SK-N-SH (cell line): ENCODE results near the gene S100A10. TPM values are rescaled to one million over a fixed set of nuclear protein-coding genes. Genes with fewer than 3 reads are reported as not detected.

Source experiments
- CTCF ChIA-PET: fragments of 300-600, 350-600 bp; formaldehyde crosslinking; extraction: SDS; loops from one replicate; lab custom pipeline; 2021; lab: Yijun Ruan, JAX
- POLR2A ChIA-PET: fragments of 350-600 bp; sonication (Branson Sonifier 250); formaldehyde crosslinking; extraction: SDS; loops from one replicate; lab custom pipeline; 2020; ENCODE audit warnings: antibody characterized with exemption, inconsistent platforms; lab: Yijun Ruan, JAX
- DNase-seq: peaks from one replicate; pipeline ENCODE4 v3.0.0; 2012
- H2AFZ ChIP-seq: fragments of 200-600 bp; sonication (generic); 2 replicates; pipeline ENCODE4 v1.8.1; 2016; ENCODE audit warnings: antibody characterized with exemption, mild to moderate bottlenecking, low read depth
- H3F3A ChIP-seq: fragments of 200-600 bp; sonication (generic); replicated peaks from 2 replicates; pipeline ENCODE3; 2016; ENCODE audit warnings: antibody characterized with exemption, mild to moderate bottlenecking; ENCODE audit not compliant: insufficient read depth
- H3K27ac ChIP-seq, 2 experiments: fragments of 200-500 bp in 1 of 2; fragments of 200-600 bp in 1 of 2; sonication (Bioruptor generic) in 1 of 2; sonication (generic), shearing (Covaris generic) in 1 of 2; 2 replicates each; pipeline versions ENCODE4 v1.5.1 to v1.6.1; 2014 to 2016; ENCODE audit warnings: low read depth in 2 of 2, inconsistent platforms in 1 of 2, low read length in 1 of 2, mild to moderate bottlenecking in 1 of 2, mixed read lengths in 1 of 2
- H3K27me3 ChIP-seq: fragments of 200-600 bp; sonication (generic), shearing (Covaris generic); 2 replicates; pipeline ENCODE4 v1.6.1; 2016; ENCODE audit warnings: mixed run types; ENCODE audit not compliant: insufficient read depth
- H3K36me3 ChIP-seq, 2 experiments: fragments of 200-500 bp in 1 of 2; fragments of 200-600 bp in 1 of 2; sonication (Bioruptor generic) in 1 of 2; sonication (generic) in 1 of 2; replicated peaks in 1 of 2; 2 replicates each; pipeline versions ENCODE3 to v1.5.1; 2014 to 2016; ENCODE audit warnings: low read length in 1 of 2, mild to moderate bottlenecking in 1 of 2; ENCODE audit not compliant: insufficient read depth in 2 of 2, control insufficient read depth in 1 of 2
- H3K4me1 ChIP-seq, 2 experiments: fragments of 200-500 bp in 1 of 2; fragments of 200-600 bp in 1 of 2; sonication (Bioruptor generic) in 1 of 2; sonication (generic), shearing (Covaris generic) in 1 of 2; 2 replicates each; pipeline versions ENCODE4 v1.5.1 to v1.6.1; 2014 to 2016; ENCODE audit warnings: low read depth in 1 of 2, low read length in 1 of 2, mixed run types in 1 of 2; ENCODE audit not compliant: insufficient read depth in 2 of 2, control insufficient read depth in 1 of 2
- H3K4me2 ChIP-seq: fragments of 200-600 bp; sonication (generic), shearing (Covaris generic); 2 replicates; pipeline ENCODE4 v1.6.1; 2017; ENCODE audit warnings: mixed run types
- H3K4me3 ChIP-seq, 2 experiments: fragments of 200-500 bp in 1 of 2; fragments of 200-600 bp in 1 of 2; sonication (Bioruptor generic) in 1 of 2; sonication (generic), shearing (Covaris generic) in 1 of 2; 2 replicates each; pipeline versions ENCODE4 v1.5.1 to v1.8.1; 2014 to 2016; ENCODE audit warnings: low read depth in 2 of 2, inconsistent platforms in 1 of 2, low read length in 1 of 2, mild to moderate bottlenecking in 1 of 2, mixed read lengths in 1 of 2, moderate library complexity in 1 of 2
- H3K79me2 ChIP-seq: fragments of 200-600 bp; sonication (generic); 2 replicates; pipeline ENCODE4 v1.8.1; 2017; ENCODE audit warnings: mild to moderate bottlenecking; ENCODE audit not compliant: insufficient read depth
- H3K9ac ChIP-seq: fragments of 200-600 bp; sonication (generic); 2 replicates; pipeline ENCODE4 v1.6.1; 2017; ENCODE audit warnings: mixed run types
- H3K9me2 ChIP-seq: fragments of 200-600 bp; sonication (generic); 2 replicates; pipeline ENCODE4 v1.6.1; 2017; ENCODE audit warnings: mixed run types
- H3K9me3 ChIP-seq: fragments of 200-600 bp; sonication (generic); 2 replicates; pipeline ENCODE4 v1.6.1; 2017; ENCODE audit warnings: mixed run types, mild to moderate bottlenecking, moderate library complexity
- H4K20me1 ChIP-seq: fragments of 200-600 bp; sonication (generic); 2 replicates; pipeline ENCODE4 v1.6.1; 2017; ENCODE audit warnings: mild to moderate bottlenecking, mixed run types; ENCODE audit not compliant: insufficient read depth
- CTCF ChIP-seq: fragments of 200-600 bp; sonication (generic); IDR thresholded peaks from 2 replicates; pipeline ENCODE4 v1.6.1; 2017; ENCODE audit warnings: antibody characterized with exemption, mild to moderate bottlenecking, moderate library complexity
- ELF1 ChIP-seq: IDR thresholded peaks from 2 replicates; pipeline ENCODE4 v1.4.0; 2012
- EP300 ChIP-seq, 2 experiments: IDR thresholded peaks; 2 replicates each; pipeline versions ENCODE4 v1.4.0 to v1.6.1; 2012; ENCODE audit warnings: borderline replicate concordance in 1 of 2, low read depth in 1 of 2, low read length in 1 of 2
- EZH2phosphoT487 ChIP-seq: fragments of 200-600 bp; sonication (generic); IDR thresholded peaks from 2 replicates; pipeline ENCODE4 v1.6.1; 2017; ENCODE audit warnings: low read depth, mixed run types, mild to moderate bottlenecking, antibody characterized with exemption, moderate library complexity, borderline replicate concordance
- FOSL2 ChIP-seq: IDR thresholded peaks from 2 replicates; pipeline ENCODE4 v1.4.0; 2012; ENCODE audit warnings: low read depth, mild to moderate bottlenecking, moderate library complexity, borderline replicate concordance
- FOXJ3 ChIP-seq: sonication (generic); formaldehyde crosslinking; IDR thresholded peaks from 2 replicates; pipeline ENCODE4 v1.5.1; 2020; ENCODE audit warnings: mild to moderate bottlenecking, missing genetic modification reagents
- FOXM1 ChIP-seq: IDR thresholded peaks from 2 replicates; pipeline ENCODE4 v1.4.0; 2012; ENCODE audit warnings: low read depth, mild to moderate bottlenecking
- GATA2 ChIP-seq: sonication (generic); formaldehyde crosslinking; IDR thresholded peaks from 2 replicates; pipeline ENCODE4 v1.5.0; 2020; ENCODE audit warnings: mild to moderate bottlenecking, missing genetic modification reagents
- MEF2A ChIP-seq: IDR thresholded peaks from 2 replicates; pipeline ENCODE4 v1.4.0; 2012; ENCODE audit warnings: low read depth, borderline replicate concordance
- NFIC ChIP-seq: IDR thresholded peaks from 2 replicates; pipeline ENCODE4 v1.4.0; 2012; ENCODE audit warnings: borderline replicate concordance
- PBX3 ChIP-seq: IDR thresholded peaks from 2 replicates; pipeline ENCODE4; 2012
- REST ChIP-seq: IDR thresholded peaks from 2 replicates; pipeline ENCODE4 v1.6.1; 2012; ENCODE audit warnings: mild to moderate bottlenecking, low read depth, low read length, moderate library complexity
- RFX5 ChIP-seq: IDR thresholded peaks from 2 replicates; pipeline ENCODE4 v1.6.1; 2012; ENCODE audit warnings: mild to moderate bottlenecking, improper control_type of control experiment, low read length
- RXRA ChIP-seq: IDR thresholded peaks from 2 replicates; pipeline ENCODE4 v1.4.0; 2012; ENCODE audit warnings: low read depth, mild to moderate bottlenecking, borderline replicate concordance
- SMC3 ChIP-seq: IDR thresholded peaks from 2 replicates; pipeline ENCODE4 v1.6.1; 2012; ENCODE audit warnings: low read depth, low read length, improper control_type of control experiment
- TCF12 ChIP-seq: IDR thresholded peaks from 2 replicates; pipeline ENCODE4 v1.4.0; 2012
- TEAD4 ChIP-seq: IDR thresholded peaks from 2 replicates; pipeline ENCODE4 v1.4.0; 2012; ENCODE audit warnings: mild to moderate bottlenecking, borderline replicate concordance; ENCODE audit not compliant: insufficient read depth
- USF2 ChIP-seq: fragments of 150-350 bp; IDR thresholded peaks from 2 replicates; pipeline ENCODE4 v1.6.1; 2017; ENCODE audit warnings: antibody characterized with exemption, low read length, low read depth, borderline replicate concordance
- WGBS: methylation state at CpG from one replicate; pipeline ENCODE4 v1.1.6; 2017; ENCODE audit warnings: low lambda C conversion rate; 5-methylcytosine and 5-hydroxymethylcytosine counted together
- polyA plus RNA-seq, 3 experiments: library from polyadenylated mRNA; depleted of rRNA; stranded (reverse); fragments of >200 nt; gene quantifications; 2 replicates each; pipeline ENCODE4 v1.2.3, GENCODE V29; 2012

S100A10 gene
- polyA plus RNA-seq, 1 of the 3 experiments (the other 2 are of a cell fraction), result 161 TPM

- H3K4me3 ChIP-seq, result no peak overlapping the region
- H3K79me2 ChIP-seq, result no peaks in the 10 kb centered on the region
- no peaks in the 10 kb centered on the region for H3F3A ChIP-seq
- no peak overlapping the region for H3K9ac ChIP-seq
- CTCF ChIA-PET, result interaction anchor here (1.3 to 1.8 kb wide), 2 partner anchors 8 to 10 kb away, joined by 4 to 5 read pairs; no protein-coding TSS in a partner anchor
- H3K9me2 ChIP-seq, result no peaks in the 10 kb centered on the region
- H3K27me3 ChIP-seq, result peaks cover 90% of the 10 kb centered on the region
- no peaks in the 10 kb centered on the region for H3K9me3 ChIP-seq
- 7% methylated on average over 1 of the region's 1 CpG for WGBS
- H3K27ac ChIP-seq, result no peak overlapping the region
- H3K4me1 ChIP-seq, result no peaks in the 10 kb centered on the region
- DNase-seq, result no peak
- no peaks in the 10 kb centered on the region for H4K20me1 ChIP-seq
- POLR2A ChIA-PET, result no interaction called here
- H2AFZ ChIP-seq, result no peak overlapping the region
- no peaks in the 10 kb centered on the region for H3K36me3 ChIP-seq
- TF ChIP-seq GATA2 (CRISPR knock-in tag) (no peak), TCF12 (no peak), CTCF (no peak), PBX3 (no peak), NFIC (no peak), EZH2phosphoT487 (no peak), EP300 (IDR thresholded peaks at IDR 0.05; ENCODE audit: borderline replicate concordance in 1 of 2, low read depth in 1 of 2, low read length in 1 of 2) (no peak), USF2 (no peak), FOSL2 (no peak), FOXM1 (no peak), FOXJ3 (CRISPR knock-in tag) (no peak), REST (no peak), MEF2A (no peak), RXRA (no peak), ELF1 (no peak), TEAD4 (no peak), SMC3 (no peak), RFX5 (no peak)
- no peak overlapping the region for H3K4me2 ChIP-seq
Measured at GRCh38 chr1:152009691-152010090, 16.0 kb upstream of the S100A10 start.
